ENCODE results near the gene MEAF6.

DNA sequence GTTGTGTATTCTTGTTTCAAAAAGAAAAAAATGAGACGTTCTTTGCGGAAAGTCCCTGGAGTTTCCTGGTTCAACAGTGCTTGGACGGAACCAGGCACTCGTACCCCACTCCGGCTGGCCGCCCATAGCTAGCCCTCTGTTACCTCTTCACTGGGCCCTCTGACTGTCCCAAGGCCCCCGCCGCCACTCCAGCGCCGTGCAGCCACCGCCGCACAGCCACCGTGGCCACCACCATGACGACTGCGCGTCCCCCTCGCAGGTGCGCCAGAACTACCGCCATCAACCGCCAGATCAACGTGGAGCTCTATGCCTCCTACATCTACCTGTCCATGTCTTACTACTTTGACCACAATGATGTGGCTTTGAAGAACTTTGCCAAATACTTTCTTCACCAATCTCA lies 30.0 kb upstream of the MEAF6 start:
- TF ChIP-seq TAF1 (IDR thresholded peaks at IDR 0.05; ENCODE audit: borderline replicate concordance, low read depth, low read length) = no peak
- no peak for TF ChIP-seq POLR2A (IDR thresholded peaks at IDR 0.05; ENCODE audit: low read depth, low read length)
- TF ChIP-seq POLR2AphosphoS5 (IDR thresholded peaks at IDR 0.05; ENCODE audit: low read depth, low read length) = peak; percentile 38; the same call in 1 of the 2 replicates

All from GM12892 (cell line).